HFF-Myc (cell line): Measurements from ENCODE around the gene RSPO3.
"Not testable (repeated sequence)": the region's sequence is repeated elsewhere in the genome, so short reads cannot be mapped to it uniquely, and the experiment has no call there.

Experiments used
- DNase-seq: peaks from one replicate; pipeline ENCODE4 v3.0.0-alpha.2; 2011; ENCODE audit warnings: low read depth; ENCODE audit errors: extremely low read depth
- H3K4me3 ChIP-seq: replicated peaks from 2 replicates; pipeline ENCODE4 v1.5.1; 2011; ENCODE audit warnings: low read depth, mild to moderate bottlenecking, control low read depth, low read length
- CTCF ChIP-seq: IDR thresholded peaks from 2 replicates; pipeline ENCODE4 v1.5.1; 2012; ENCODE audit warnings: mild to moderate bottlenecking, low read depth, low read length, control low read depth; ENCODE audit errors: missing control alignments

The RSPO3 gene

DNA sequence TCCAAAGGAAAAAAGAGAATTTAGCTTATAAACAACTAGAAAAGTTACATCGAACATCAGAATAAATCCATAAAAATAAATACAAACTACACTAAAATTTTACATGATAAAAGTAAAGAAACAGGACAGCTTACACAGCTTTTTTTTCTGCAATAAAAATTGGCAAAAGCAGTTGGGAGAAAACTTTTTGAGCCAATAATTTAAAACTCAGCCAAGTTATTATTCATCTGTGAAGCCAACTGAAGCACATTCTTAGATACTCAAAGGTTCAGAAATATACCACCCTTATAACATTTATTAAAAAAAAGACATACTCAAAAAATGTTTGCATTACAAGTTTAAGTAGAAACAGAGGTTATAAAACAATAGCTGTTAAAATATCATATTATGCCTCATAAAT, 23.7 kb upstream of the RSPO3 start:
- no peak overlapping the region for H3K4me3 ChIP-seq
- TF ChIP-seq CTCF = no peak
- no peak for DNase-seq

GRCh38 chr6:127096167-127096566, 22.3 kb upstream of the RSPO3 start:
- H3K4me3 ChIP-seq = no peak overlapping the region
- no peak for TF ChIP-seq CTCF
- no peak for DNase-seq

- not testable (repeated sequence) for H3K4me3 ChIP-seq, DNase-seq
Observed at GRCh38 chr6:127097442-127097841, 21.0 kb upstream of the RSPO3 start.

- no peak overlapping the region for H3K4me3 ChIP-seq
- no peak for DNase-seq
- no peak for TF ChIP-seq CTCF
Observed at GRCh38 chr6:127100510-127101140, 17.8 kb upstream of the RSPO3 start.

- DNase-seq = no peak
- H3K4me3 ChIP-seq = no peak overlapping the region
- no peak for TF ChIP-seq CTCF
Observed at GRCh38 chr6:127102299-127102698, 16.2 kb upstream of the RSPO3 start.

- no peak for TF ChIP-seq CTCF
- no peak for DNase-seq
- H3K4me3 ChIP-seq = no peak overlapping the region
Observed at GRCh38 chr6:127102859-127103258, 15.6 kb upstream of the RSPO3 start.

DNA sequence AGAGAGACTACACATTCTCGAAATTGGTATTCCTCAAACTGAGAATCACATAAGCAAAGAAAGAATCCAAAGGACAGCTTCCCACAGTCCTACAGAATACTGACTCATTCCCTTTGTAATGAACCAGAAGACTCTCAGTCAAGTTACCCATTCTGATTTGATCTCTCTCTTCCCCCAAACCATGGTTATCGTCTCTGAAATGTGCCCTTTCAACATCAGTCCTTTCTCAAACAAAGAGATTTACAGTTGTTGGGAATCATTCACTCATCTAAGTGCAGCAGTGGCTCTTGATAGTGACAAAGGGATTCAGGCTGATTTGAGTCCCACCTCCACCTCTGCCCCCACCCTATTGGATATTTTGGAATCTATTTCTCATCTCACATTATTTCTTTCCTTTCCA, 15.0 kb upstream of the RSPO3 start:
- no peak overlapping the region for H3K4me3 ChIP-seq
- no peak for DNase-seq
- TF ChIP-seq CTCF = no peak

- TF ChIP-seq CTCF = no peak
- H3K4me3 ChIP-seq = no peak overlapping the region
- no peak for DNase-seq
Observed at GRCh38 chr6:127107916-127108315, 10.6 kb upstream of the RSPO3 start.
